Limb (tissue), 2 donors: ENCODE data around the gene CHCHD1.
"Not testable (repeated sequence)": the region's sequence is repeated elsewhere in the genome, so short reads cannot be mapped to it uniquely, and the experiment has no call there.

ENCODE experiments used
- DNase-seq, 2 donors: peaks; one replicate each; pipeline ENCODE4 v3.0.0-alpha.2; 2016; ENCODE audit errors: extremely low spot score in 2 of 2

The CHCHD1 gene

GRCh38 chr10:73781879-73782748, at the start of gene CHCHD1:
CHCHD1 (plus strand) TSS chr10:73782048; CDS start chr10:73782076, 28 bp downstream.
- peak; percentile 90 to 95 for DNase-seq

- DNase-seq: no peak
These were observed 49.4 kb upstream of the CHCHD1 start for GRCh38 chr10:73732426-73732825.

GRCh38 chr10:73732931-73733623, 48.8 kb upstream of the CHCHD1 start:
- no peak for DNase-seq

GRCh38 chr10:73734028-73734720, 47.7 kb upstream of the CHCHD1 start:
- no peak for DNase-seq

GRCh38 chr10:73734796-73735305, 47.0 kb upstream of the CHCHD1 start:
- DNase-seq: no peak

GRCh38 chr10:73740501-73741254, 41.2 kb upstream of the CHCHD1 start:
- DNase-seq: not testable (repeated sequence)

- no peak for DNase-seq
These were observed 39.5 kb upstream of the CHCHD1 start for GRCh38 chr10:73742454-73742734.

GRCh38 chr10:73743327-73743904, 38.4 kb upstream of the CHCHD1 start:
- no peak for DNase-seq

- DNase-seq: peak; percentile 97 to 98
These were observed 37.8 kb upstream of the CHCHD1 start, which contains the start of gene SEC24C for GRCh38 chr10:73743905-73744663. SEC24C (plus strand) TSS chr10:73744372; CDS start chr10:73746833, 2,461 bp downstream.

GRCh38 chr10:73744664-73744975, 37.2 kb upstream of the CHCHD1 start:
- DNase-seq: peak in 1 of 2 donors; percentile 53

- DNase-seq: no peak
These were observed 35.1 kb upstream of the CHCHD1 start for GRCh38 chr10:73746721-73747120.

- DNase-seq: no peak
These were observed 31.0 kb upstream of the CHCHD1 start for GRCh38 chr10:73750819-73751218.

- no peak for DNase-seq
These were observed 25.7 kb upstream of the CHCHD1 start for GRCh38 chr10:73756183-73756582.

- no peak for DNase-seq
These were observed 22.9 kb upstream of the CHCHD1 start for GRCh38 chr10:73758704-73759511.

- no peak for DNase-seq
These were observed 22.2 kb upstream of the CHCHD1 start for GRCh38 chr10:73759512-73760115.

GRCh38 chr10:73761781-73762180, 20.1 kb upstream of the CHCHD1 start:
- no peak for DNase-seq

- no peak for DNase-seq
These were observed 18.9 kb upstream of the CHCHD1 start for GRCh38 chr10:73762915-73763314.

- no peak for DNase-seq
These were observed 18.5 kb upstream of the CHCHD1 start for GRCh38 chr10:73763343-73763742.

- no peak for DNase-seq
These were observed 16.8 kb upstream of the CHCHD1 start for GRCh38 chr10:73765066-73765465.
